ENCODE measurements around the gene TRAPPC6A. TPM values are rescaled to one million over a fixed set of nuclear protein-coding genes. Genes with fewer than 3 reads are reported as not detected.

Gene TRAPPC6A
- total and polyA plus RNA-seq, 2 donors (not counting 1 experiment from before 2014, with no cell fraction given) = 40.3 to 79.0 TPM

- POLR2A ChIA-PET = interaction anchor here (0.6 kb wide), 1 partner anchor 172 kb away, joined by 4 read pairs; no protein-coding TSS in a partner anchor
- peaks cover 72% of the 10 kb centered on the region for H3K79me2 ChIP-seq (ENCODE audit: control insufficient read depth, insufficient read depth, low read length)
- H3K4me3 ChIP-seq (ENCODE audit: control extremely low read depth in 1 of 5, extremely low read depth in 1 of 5, insufficient read depth in 1 of 5, low read depth in 2 of 5, low read length in 4 of 5) = no peak overlapping the region
- no peak overlapping the region for H2AFZ ChIP-seq (ENCODE audit: insufficient read depth, low read depth, low read length, poor library complexity, severe bottlenecking)
- H3K4me2 ChIP-seq (replicated peaks; ENCODE audit: low read depth, low read length, poor library complexity, severe bottlenecking) = no peak overlapping the region
- Mint-ChIP-seq H3K27ac (peak overlapping the region; percentile 56), H3K4me1 (peaks cover 23% of the 10 kb centered on the region), H3K9me3 (ENCODE audit: insufficient read depth) (no peaks in the 10 kb centered on the region), H3K27me3 (no peaks in the 10 kb centered on the region), H3K4me3 (peak overlapping the region; percentile 37)
- 63% methylated on average over 3 of the region's 7 CpGs for WGBS (ENCODE audit: insufficient coverage)
- peak overlapping the region in 1 of 2 donors; percentile 2 for H3K27ac ChIP-seq (ENCODE audit: low read length in 2 of 2)
- H3K4me1 ChIP-seq (ENCODE audit: control insufficient read depth in 2 of 2, insufficient read depth in 2 of 2, low read length in 2 of 2) = peaks cover 16 to 30% of the 10 kb centered on the region in 2 donors
- H3K36me3 ChIP-seq (replicated peaks in 1 of 2; ENCODE audit: control extremely low read depth in 1 of 2, control insufficient read depth in 1 of 2, extremely low read depth in 1 of 2, insufficient read depth in 2 of 2, low read length in 1 of 2) = peaks cover 0 to 7% of the 10 kb centered on the region in 2 experiments
- no peaks in the 10 kb centered on the region for H3K27me3 ChIP-seq (replicated peaks in 1 of 4; ENCODE audit: control extremely low read depth in 1 of 4, control insufficient read depth in 3 of 4, insufficient read depth in 4 of 4, low read length in 3 of 4)
- CTCF ChIA-PET = interaction anchor here (1.4 to 1.6 kb wide), 2 partner anchors 12 to 16 kb away, joined by 3 to 6 read pairs; no protein-coding TSS in a partner anchor
- H3K9me3 ChIP-seq (ENCODE audit: control extremely low read depth in 1 of 3, control insufficient read depth in 2 of 3, insufficient read depth in 1 of 3, low read length in 2 of 3) = no peaks in the 10 kb centered on the region
- H4K20me1 ChIP-seq (ENCODE audit: control insufficient read depth, insufficient read depth, low read length, poor library complexity, severe bottlenecking) = peaks cover 26% of the 10 kb centered on the region
- no peak for DNase-seq
- TF ChIP-seq EZH2 (IDR thresholded peaks at IDR 0.05; ENCODE audit: borderline replicate concordance, insufficient read depth, low read depth, low read length, poor library complexity, severe bottlenecking) = no peak
- no peak for TF ChIP-seq CTCF (IDR thresholded peaks at IDR 0.05)
- ATAC-seq (ENCODE audit: low read depth) = no peak
- intact Hi-C loops (cut with micrococcal nuclease) = no loop called here
- no peak overlapping the region for H3K9ac ChIP-seq (ENCODE audit: low read length)
Observed at GRCh38 chr19:45171211-45171623, 6.8 kb downstream of the TRAPPC6A start.

- Histone ChIP-seq H4K20me1 (ENCODE audit: control insufficient read depth, insufficient read depth, low read length, poor library complexity, severe bottlenecking) (peaks cover 26% of the 10 kb centered on the region), H3K36me3 (replicated peaks in 1 of 2; ENCODE audit: control extremely low read depth in 1 of 2, control insufficient read depth in 1 of 2, extremely low read depth in 1 of 2, insufficient read depth in 2 of 2, low read length in 1 of 2) (peaks cover 0 to 7% of the 10 kb centered on the region in 2 experiments), H3K4me2 (replicated peaks; ENCODE audit: low read depth, low read length, poor library complexity, severe bottlenecking) (no peak overlapping the region), H3K4me1 (ENCODE audit: control insufficient read depth in 2 of 2, insufficient read depth in 2 of 2, low read length in 2 of 2) (peaks cover 16 to 30% of the 10 kb centered on the region in 2 donors), H2AFZ (ENCODE audit: insufficient read depth, low read depth, low read length, poor library complexity, severe bottlenecking) (no peak overlapping the region), H3K27me3 (replicated peaks in 1 of 4; ENCODE audit: control extremely low read depth in 1 of 4, control insufficient read depth in 3 of 4, insufficient read depth in 4 of 4, low read length in 3 of 4) (no peaks in the 10 kb centered on the region), H3K9ac (ENCODE audit: low read length) (no peak overlapping the region), H3K9me3 (ENCODE audit: control extremely low read depth in 1 of 3, control insufficient read depth in 2 of 3, insufficient read depth in 1 of 3, low read length in 2 of 3) (no peaks in the 10 kb centered on the region), H3K4me3 (ENCODE audit: control extremely low read depth in 1 of 5, extremely low read depth in 1 of 5, insufficient read depth in 1 of 5, low read depth in 2 of 5, low read length in 4 of 5) (no peak overlapping the region), H3K79me2 (ENCODE audit: control insufficient read depth, insufficient read depth, low read length) (peaks cover 67% of the 10 kb centered on the region), H3K27ac (ENCODE audit: low read length in 2 of 2) (no peak overlapping the region)
- POLR2A ChIA-PET = no interaction called here
- Mint-ChIP-seq H3K27ac (no peak overlapping the region), H3K27me3 (no peaks in the 10 kb centered on the region), H3K4me1 (peaks cover 24% of the 10 kb centered on the region), H3K4me3 (no peak overlapping the region), H3K9me3 (ENCODE audit: insufficient read depth) (no peaks in the 10 kb centered on the region)
- intact Hi-C loops (cut with micrococcal nuclease) = no loop called here
- TF ChIP-seq CTCF (IDR thresholded peaks at IDR 0.05) (no peak), EZH2 (IDR thresholded peaks at IDR 0.05; ENCODE audit: borderline replicate concordance, insufficient read depth, low read depth, low read length, poor library complexity, severe bottlenecking) (no peak)
- ATAC-seq (ENCODE audit: low read depth) (no peak), DNase-seq (no peak)
- CTCF ChIA-PET = interaction anchor here (0.6 to 1.6 kb wide), 3 partner anchors 13 to 19 kb away, joined by 3 to 6 read pairs (median 3); no protein-coding TSS in a partner anchor
- 92% methylated on average over 17 of the region's 21 CpGs for WGBS (ENCODE audit: insufficient coverage)
Observed at GRCh38 chr19:45170146-45171106, 7.6 kb downstream of the TRAPPC6A start.
